PC-3 (cell line): Measurements from ENCODE around the gene GOT2. TPM values are rescaled to one million over a fixed set of nuclear protein-coding genes. Genes with fewer than 3 reads are reported as not detected.
A peak's percentile ranks its signal among the peaks of the same experiment; 100 is the strongest.
"Not testable (repeated sequence)": the region's sequence is repeated elsewhere in the genome, so short reads cannot be mapped to it uniquely, and the experiment has no call there.

Experiments used
- ATAC-seq: fragments of 200-7000 bp; cut with Tn5 transposase; 2 replicates; pipeline ENCODE4 v1.9.1; 2020; ENCODE audit warnings: mild to moderate bottlenecking, moderate library complexity
- Bru-seq: library from RNA; stranded (reverse); fragments of 400-500 nt; gene quantifications from one replicate; lab custom pipeline; 2021; lab: Mats Ljungman, UMichigan
- BruChase-seq, 2 experiments: library from RNA; stranded (reverse); fragments of 400-500 nt; gene quantifications; one replicate each; lab custom pipeline; 2021; lab: Mats Ljungman, UMichigan
- BruUV-seq: library from RNA; stranded (reverse); fragments of 400-500 nt; replicated peaks from 2 replicates; lab custom pipeline; 2021; lab: Mats Ljungman, UMichigan
- CTCF ChIA-PET: fragments of 300-600 bp; sonication (Branson Sonifier 250); formaldehyde crosslinking; loops from one replicate; lab custom pipeline; 2022; ENCODE audit warnings: antibody characterized with exemption; lab: Charles Lee
- POLR2A ChIA-PET: fragments of 300-600 bp; sonication (Branson Sonifier 250); formaldehyde crosslinking; loops from one replicate; lab custom pipeline; 2022; ENCODE audit warnings: antibody characterized with exemption; ENCODE audit not compliant: unreplicated experiment; lab: Charles Lee
- DNase-seq: peaks from one replicate; pipeline ENCODE4 v3.0.0-alpha.2; 2015
- H2AFZ ChIP-seq: fragments of 300-600 bp; sonication (generic); 2 replicates; pipeline ENCODE4 v1.6.0; 2016; ENCODE audit warnings: antibody characterized with exemption, low read length
- H3F3A ChIP-seq: fragments of 300-600 bp; sonication (generic); one replicate; pipeline ENCODE4 v1.6.0; 2017; ENCODE audit warnings: antibody characterized with exemption, low read length, control low read depth, mild to moderate bottlenecking; ENCODE audit not compliant: unreplicated experiment
- H3K27ac ChIP-seq: fragments of 300-600 bp; sonication (generic); 2 replicates; pipeline ENCODE4 v1.5.1; 2016; ENCODE audit warnings: mild to moderate bottlenecking, low read length
- H3K27me3 ChIP-seq: fragments of 300-600 bp; sonication (generic); 2 replicates; pipeline ENCODE4 v1.6.1; 2016; ENCODE audit warnings: low read length, mixed read lengths
- H3K36me3 ChIP-seq: fragments of 300-600 bp; sonication (generic); 2 replicates; pipeline ENCODE4 v1.6.1; 2016; ENCODE audit warnings: low read depth, mixed run types, low read length, mixed read lengths
- H3K4me1 ChIP-seq: fragments of 300-600 bp; sonication (generic); 2 replicates; pipeline ENCODE4 v1.5.1; 2016; ENCODE audit warnings: low read length; ENCODE audit not compliant: insufficient read depth
- H3K4me2 ChIP-seq: fragments of 300-600 bp; sonication (generic); 2 replicates; pipeline ENCODE4 v1.6.0; 2016; ENCODE audit warnings: low read length
- H3K4me3 ChIP-seq: fragments of 300-600 bp; sonication (generic); 2 replicates; pipeline ENCODE4 v1.5.1; 2016; ENCODE audit warnings: mild to moderate bottlenecking, low read length, mixed read lengths
- H3K79me2 ChIP-seq: fragments of 300-600 bp; sonication (generic); 2 replicates; pipeline ENCODE4 v1.6.1; 2017; ENCODE audit warnings: low read length, mixed read lengths
- H3K9ac ChIP-seq: fragments of 300-600 bp; sonication (generic); 2 replicates; pipeline ENCODE4 v1.6.0; 2016; ENCODE audit warnings: mild to moderate bottlenecking, low read length
- H3K9me2 ChIP-seq: fragments of 300-600 bp; sonication (generic); replicated peaks from 2 replicates; pipeline ENCODE4 v1.6.1; 2016; ENCODE audit warnings: mixed run types, low read length, mixed read lengths
- H3K9me3 ChIP-seq: fragments of 300-600 bp; sonication (generic); 2 replicates; pipeline ENCODE4 v1.6.1; 2016; ENCODE audit warnings: low read length, mixed read lengths
- H4K20me1 ChIP-seq: fragments of 300-600 bp; sonication (generic); 2 replicates; pipeline ENCODE4 v1.6.1; 2016; ENCODE audit warnings: low read length, mixed read lengths
- EZH2 ChIP-seq: fragments of 300-600 bp; sonication (generic); IDR thresholded peaks from one replicate; pipeline ENCODE4 v1.6.1; 2017; ENCODE audit warnings: antibody characterized with exemption, mild to moderate bottlenecking, low read length; ENCODE audit not compliant: unreplicated experiment
- EZH2phosphoT487 ChIP-seq: fragments of 300-600 bp; sonication (generic); IDR thresholded peaks from 2 replicates; pipeline ENCODE4 v1.6.1; 2018; ENCODE audit warnings: mild to moderate bottlenecking, antibody characterized with exemption, low read length, borderline replicate concordance
- intact Hi-C: fragments of 100-400 bp; cut with micrococcal nuclease; formaldehyde crosslinking; loops from 2 replicates; pipeline ENCODE4 v1.9.0; 2023
- long read RNA-seq: library from polyadenylated mRNA; unstranded; transcript quantifications from one replicate; pipeline ENCODE4 v2.0.0, GENCODE V29; 2021; ENCODE audit not compliant: unreplicated experiment
- total RNA-seq: library from RNA; depleted of rRNA; stranded (reverse); fragments of >200 nt; gene quantifications from 2 replicates; pipeline ENCODE4 v1.2.3, GENCODE V29; 2014; rRNA removed
- TF ChIP-seq, protein P1 (sequence below): fragments of 300-600 bp; sonication (generic); conservative IDR thresholded peaks from 2 replicates; pipeline ENCODE4 v1.5.1; 2017; ENCODE audit warnings: antibody characterized with exemption, low read depth, mild to moderate bottlenecking, low read length

The GOT2 gene
- total RNA-seq (83.6 and 90.6 TPM in 2 replicates), Bru-seq, nascent RNA (percentile 74 among the genes with signal in this experiment), BruChase-seq, experiment 1, labeled RNA remaining after a 6-hour chase (percentile 83 among the genes with signal in this experiment), BruChase-seq, experiment 2, labeled RNA remaining after a 2-hour chase (percentile 70 among the genes with signal in this experiment)
- long read RNA-seq, transcript GOT2-201 (10 exons, 2,462 nt), result major isoform, 122 of 150 reads
- long read RNA-seq, partial matches to known transcripts, result 9 of 150 reads
- long read RNA-seq, other reads (novel, unspliced or antisense), result 19 of 150 reads

DNA sequence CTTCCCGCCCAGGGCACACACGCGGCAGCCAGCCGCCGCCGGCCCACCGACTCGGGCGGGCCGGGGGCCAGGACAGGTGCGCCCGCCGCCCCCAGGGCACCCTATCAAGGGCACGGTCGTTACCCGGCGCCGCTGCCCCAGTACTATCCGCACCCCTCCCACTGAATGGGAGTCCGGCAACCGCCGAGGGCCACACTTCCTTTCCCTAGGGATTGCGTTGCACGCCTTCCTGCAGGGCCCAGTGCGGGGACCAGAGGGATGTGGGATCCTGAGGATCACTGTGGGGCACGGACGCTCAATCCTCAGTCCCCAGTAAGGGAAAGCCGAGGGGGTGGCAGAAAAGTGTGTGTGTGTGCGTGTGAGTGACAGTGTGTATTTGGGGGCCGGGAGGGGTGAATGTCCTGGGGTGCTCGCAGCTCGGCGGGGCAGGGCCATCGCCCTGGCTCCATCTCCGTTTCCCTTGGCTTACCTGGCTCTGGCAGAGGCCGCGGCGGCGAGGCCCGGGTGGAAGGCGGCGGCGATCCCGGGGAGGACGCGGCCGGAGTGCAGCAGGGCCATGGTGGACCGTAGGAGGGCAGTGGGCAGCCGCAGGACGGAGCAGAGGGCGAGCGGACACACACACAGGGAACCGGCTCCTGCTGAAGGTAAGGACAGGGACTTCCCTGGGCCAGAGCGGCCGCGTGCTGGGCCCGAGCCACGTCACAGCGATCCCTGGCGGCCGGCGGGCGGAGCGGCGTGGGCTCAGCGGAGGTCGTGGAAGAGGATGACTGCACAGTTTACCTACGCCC is at the start of gene GOT2:
TSS of gene GOT2 (minus strand) at position 646 of the 788 bp plus-strand sequence. CDS start at position 558, 88 bp downstream.
- peaks cover 53% of the 10 kb centered on the region for H3K79me2 ChIP-seq
- ATAC-seq (peak; percentile 95), DNase-seq (peak; percentile 82)
- ChIA-PET POLR2A (no interaction called here), CTCF (no interaction called here)
- no peaks in the 10 kb centered on the region for H3F3A ChIP-seq
- H3K9me2 ChIP-seq, result no peaks in the 10 kb centered on the region
- peak within 1 kb of the TSS; percentile 79 for H2AFZ ChIP-seq
- BruUV-seq, result no TSS peak
- peak within 1 kb of the TSS; percentile 91 for H3K9ac ChIP-seq
- H3K4me1 ChIP-seq, result peaks cover 10% of the 10 kb centered on the region
- TF ChIP-seq EZH2 (no peak), EZH2phosphoT487 (no peak)
- TF ChIP-seq, protein P1, sequence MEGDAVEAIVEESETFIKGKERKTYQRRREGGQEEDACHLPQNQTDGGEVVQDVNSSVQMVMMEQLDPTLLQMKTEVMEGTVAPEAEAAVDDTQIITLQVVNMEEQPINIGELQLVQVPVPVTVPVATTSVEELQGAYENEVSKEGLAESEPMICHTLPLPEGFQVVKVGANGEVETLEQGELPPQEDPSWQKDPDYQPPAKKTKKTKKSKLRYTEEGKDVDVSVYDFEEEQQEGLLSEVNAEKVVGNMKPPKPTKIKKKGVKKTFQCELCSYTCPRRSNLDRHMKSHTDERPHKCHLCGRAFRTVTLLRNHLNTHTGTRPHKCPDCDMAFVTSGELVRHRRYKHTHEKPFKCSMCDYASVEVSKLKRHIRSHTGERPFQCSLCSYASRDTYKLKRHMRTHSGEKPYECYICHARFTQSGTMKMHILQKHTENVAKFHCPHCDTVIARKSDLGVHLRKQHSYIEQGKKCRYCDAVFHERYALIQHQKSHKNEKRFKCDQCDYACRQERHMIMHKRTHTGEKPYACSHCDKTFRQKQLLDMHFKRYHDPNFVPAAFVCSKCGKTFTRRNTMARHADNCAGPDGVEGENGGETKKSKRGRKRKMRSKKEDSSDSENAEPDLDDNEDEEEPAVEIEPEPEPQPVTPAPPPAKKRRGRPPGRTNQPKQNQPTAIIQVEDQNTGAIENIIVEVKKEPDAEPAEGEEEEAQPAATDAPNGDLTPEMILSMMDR, result peak; percentile 80
- intact Hi-C loops, result loop anchor here (10.0 kb wide), 1 partner anchor 49 kb away; the partner anchor contains the start of gene SLC38A7
- H3K4me3 ChIP-seq, result peak within 1 kb of the TSS; percentile 85
- H3K36me3 ChIP-seq, result no peaks in the 10 kb centered on the region; the same call in 1 of the 2 replicates
- peak within 1 kb of the TSS; percentile 94 for H3K4me2 ChIP-seq
- no peaks in the 10 kb centered on the region for H3K9me3 ChIP-seq
- peaks cover 22% of the 10 kb centered on the region; the same call in 1 of the 2 replicates for H4K20me1 ChIP-seq
- no peaks in the 10 kb centered on the region for H3K27me3 ChIP-seq
- H3K27ac ChIP-seq, result peak within 1 kb of the TSS; percentile 58

- H3K27me3 ChIP-seq, H3K4me2 ChIP-seq, H3F3A ChIP-seq, BruUV-seq, H3K79me2 ChIP-seq, ATAC-seq, DNase-seq, H2AFZ ChIP-seq, H4K20me1 ChIP-seq, H3K9me2 ChIP-seq, H3K9ac ChIP-seq, H3K27ac ChIP-seq, H3K4me3 ChIP-seq, CTCF ChIA-PET, H3K36me3 ChIP-seq, H3K4me1 ChIP-seq, POLR2A ChIA-PET, H3K9me3 ChIP-seq, intact Hi-C loops: not testable (repeated sequence)
These were observed 45.2 kb upstream of the GOT2 start for GRCh38 chr16:58779291-58779690.

- Histone ChIP-seq H3K4me3 (no peak overlapping the region), H3F3A (no peaks in the 10 kb centered on the region), H3K4me1 (no peaks in the 10 kb centered on the region), H2AFZ (no peak overlapping the region), H3K27me3 (peaks cover 4% of the 10 kb centered on the region), H3K9me2 (no peaks in the 10 kb centered on the region), H3K9me3 (no peaks in the 10 kb centered on the region), H3K27ac (no peak overlapping the region), H3K79me2 (no peaks in the 10 kb centered on the region), H3K4me2 (no peak overlapping the region), H4K20me1 (no peaks in the 10 kb centered on the region), H3K9ac (no peak overlapping the region), H3K36me3 (no peaks in the 10 kb centered on the region)
- ATAC-seq (no peak), DNase-seq (no peak)
- CTCF ChIA-PET, result no interaction called here
- BruUV-seq, result no TSS peak
- no peak for TF ChIP-seq EZH2phosphoT487
- TF ChIP-seq, protein P1, result no peak
- TF ChIP-seq EZH2, result no peak
- intact Hi-C loops, result no loop called here
- POLR2A ChIA-PET, result no interaction called here
These were observed 39.8 kb upstream of the GOT2 start for GRCh38 chr16:58773870-58774269.
